Panc1 (cell line): ENCODE results near the gene COL5A1. TPM values are rescaled to one million over a fixed set of nuclear protein-coding genes. Genes with fewer than 3 reads are reported as not detected.

ENCODE experiments used
- ATAC-seq: fragments of 200-7000 bp; cut with Tn5 transposase; 2 replicates; pipeline ENCODE4 v1.9.1; 2020; ENCODE audit warnings: mild to moderate bottlenecking, moderate library complexity
- BruUV-seq: library from RNA; stranded (reverse); fragments of 400-500 nt; replicated peaks from 2 replicates; lab custom pipeline; 2021; lab: Mats Ljungman, UMichigan
- CTCF ChIA-PET: fragments of 300-600 bp; sonication (Branson Sonifier 250); formaldehyde crosslinking; loops from one replicate; lab custom pipeline; 2022; ENCODE audit warnings: antibody characterized with exemption; lab: Charles Lee
- POLR2A ChIA-PET: fragments of 300-600 bp; sonication (Branson Sonifier 250); formaldehyde crosslinking; loops from one replicate; lab custom pipeline; 2022; ENCODE audit warnings: antibody characterized with exemption; lab: Charles Lee
- DNase-seq: peaks from one replicate; pipeline ENCODE4 v3.0.0-alpha.2; 2010; ENCODE audit warnings: low read depth, low spot score
- H3K27ac ChIP-seq: 2 replicates; pipeline ENCODE4 v1.5.1; 2011; ENCODE audit warnings: mild to moderate bottlenecking, low read length, inconsistent platforms
- H3K27me3 ChIP-seq: fragments of 200-500 bp; sonication (Bioruptor generic); 2 replicates; pipeline ENCODE4 v1.6.0; 2014; ENCODE audit warnings: low read length, inconsistent platforms; ENCODE audit not compliant: control insufficient read depth, insufficient read depth
- H3K36me3 ChIP-seq: fragments of 200-500 bp; sonication (Bioruptor generic); 2 replicates; pipeline ENCODE4 v1.5.1; 2014; ENCODE audit warnings: inconsistent platforms, mild to moderate bottlenecking, low read length, moderate library complexity; ENCODE audit not compliant: control insufficient read depth, insufficient read depth
- H3K4me1 ChIP-seq: 2 replicates; pipeline ENCODE4 v1.5.1; 2011; ENCODE audit warnings: inconsistent platforms, mild to moderate bottlenecking, low read length, moderate library complexity; ENCODE audit not compliant: control insufficient read depth, insufficient read depth
- H3K4me3 ChIP-seq, 2 experiments: 2 replicates each; pipeline ENCODE4 v1.5.1; 2011 to 2012; ENCODE audit warnings: low read depth in 2 of 2, low read length in 2 of 2, mild to moderate bottlenecking in 2 of 2, inconsistent platforms in 1 of 2, moderate library complexity in 1 of 2
- H3K9me3 ChIP-seq: fragments of 200-500 bp; sonication (Bioruptor generic); 2 replicates; pipeline ENCODE4 v1.5.1; 2014; ENCODE audit warnings: low read depth, mild to moderate bottlenecking, inconsistent platforms, low read length, moderate library complexity; ENCODE audit not compliant: control insufficient read depth, insufficient read depth
- CTCF ChIP-seq: fragments of 450-650 bp; IDR thresholded peaks from 2 replicates; pipeline ENCODE4 v1.5.1; 2017; ENCODE audit warnings: mild to moderate bottlenecking
- POLR2AphosphoS5 ChIP-seq: IDR thresholded peaks from 2 replicates; pipeline ENCODE4 v1.6.1; 2012; ENCODE audit warnings: mild to moderate bottlenecking, low read depth, low read length, moderate library complexity
- REST ChIP-seq, 2 experiments: IDR thresholded peaks; 2 replicates each; pipeline ENCODE4 v1.6.1; 2011 to 2012; ENCODE audit warnings: low read depth in 2 of 2, control low read depth in 1 of 2, low read length in 1 of 2, mild to moderate bottlenecking in 1 of 2, moderate library complexity in 1 of 2; ENCODE audit not compliant: insufficient read depth in 1 of 2
- SIN3A ChIP-seq: IDR thresholded peaks from 2 replicates; pipeline ENCODE4 v1.6.1; 2012; ENCODE audit warnings: low read depth, mild to moderate bottlenecking, low read length, moderate library complexity, borderline replicate concordance; ENCODE audit not compliant: insufficient read depth
- TCF7L2 ChIP-seq: IDR thresholded peaks from 2 replicates; pipeline ENCODE4 v1.6.1; 2011; ENCODE audit warnings: mild to moderate bottlenecking, low read depth, low read length, inconsistent platforms
- in situ Hi-C: cut with HindIII; loops from 2 replicates; pipeline ENCODE4 v1.10.0; 2016; ENCODE audit warnings: low sequenced_read_pairs, low pct_unique_long_range_greater_than_20kb
- intact Hi-C: fragments of 100-400 bp; cut with micrococcal nuclease; formaldehyde crosslinking; loops from one replicate; pipeline ENCODE4 v1.10.0; 2022; ENCODE audit not compliant: unreplicated experiment
- total RNA-seq: library from RNA; stranded (reverse); gene quantifications from one replicate; pipeline ENCODE4 v1.2.1, GENCODE V29; 2021; ENCODE audit not compliant: unreplicated experiment

Gene COL5A1
- total RNA-seq, 1 experiment from 2014 or later = 5.7 TPM

- ChIA-PET CTCF (interaction anchor here (0.6 kb wide), 1 partner anchor 72 kb away, joined by 9 read pairs; no protein-coding TSS in a partner anchor), POLR2A (no interaction called here)
- intact Hi-C loops = no loop called here
- in situ Hi-C loops = no loop called here
- Histone ChIP-seq H3K27me3 (no peaks in the 10 kb centered on the region), H3K36me3 (no peaks in the 10 kb centered on the region), H3K4me3 (no peak overlapping the region), H3K27ac (no peak overlapping the region), H3K4me1 (no peaks in the 10 kb centered on the region), H3K9me3 (no peaks in the 10 kb centered on the region)
- no peak for DNase-seq
- BruUV-seq = no TSS peak
- TF ChIP-seq TCF7L2 (no peak), REST (IDR thresholded peaks at IDR 0.05; ENCODE audit: insufficient read depth in 1 of 2, low read depth in 2 of 2, low read length in 1 of 2) (no peak), SIN3A (no peak), POLR2AphosphoS5 (no peak), CTCF (no peak)
- ATAC-seq = no peak
These were observed 13.9 kb upstream of the COL5A1 start for GRCh38 chr9:134627417-134628353.

GRCh38 chr9:134628354-134628736 is 13.3 kb upstream of the COL5A1 start:
- ChIA-PET CTCF (no interaction called here), POLR2A (no interaction called here)
- in situ Hi-C loops = no loop called here
- no peak for ATAC-seq
- intact Hi-C loops = no loop called here
- no peak overlapping the region for H3K27ac ChIP-seq
- no TSS peak for BruUV-seq
- no peaks in the 10 kb centered on the region for H3K36me3 ChIP-seq
- H3K4me1 ChIP-seq = no peaks in the 10 kb centered on the region
- TF ChIP-seq REST (IDR thresholded peaks at IDR 0.05; ENCODE audit: insufficient read depth in 1 of 2, low read depth in 2 of 2, low read length in 1 of 2) (no peak), CTCF (no peak)
- H3K9me3 ChIP-seq = no peaks in the 10 kb centered on the region
- H3K27me3 ChIP-seq = no peaks in the 10 kb centered on the region
- no peak overlapping the region for H3K4me3 ChIP-seq
- DNase-seq = no peak
